Globus pallidus (tissue), 1 donor: Measurements from ENCODE around the gene PTPN1.
A peak's percentile ranks its signal among the peaks of the same experiment; 100 is the strongest.
"Not testable (repeated sequence)": the region's sequence is repeated elsewhere in the genome, so short reads cannot be mapped to it uniquely, and the experiment has no call there.

Source experiments
- DNase-seq: peaks from one replicate; pipeline ENCODE4 v3.0.0-alpha.2; 2015; ENCODE audit warnings: low spot score

PTPN1 gene

GRCh38 chr20:50509923-50510705 is at the start of gene PTPN1:
PTPN1 (plus strand) TSS chr20:50510383; CDS start chr20:50510528, 145 bp downstream.
- DNase-seq = peak; percentile 98

GRCh38 chr20:50460608-50461267 is 49.4 kb upstream of the PTPN1 start:
- DNase-seq = peak; percentile 52

- no peak for DNase-seq
Measured at GRCh38 chr20:50462093-50462690, 48.0 kb upstream of the PTPN1 start.

GRCh38 chr20:50464026-50464724 is 46.0 kb upstream of the PTPN1 start:
- no peak for DNase-seq

- no peak for DNase-seq
Measured at GRCh38 chr20:50464725-50465650, 45.2 kb upstream of the PTPN1 start.

- DNase-seq = no peak
Measured at GRCh38 chr20:50467174-50467573, 43.0 kb upstream of the PTPN1 start.

- DNase-seq = no peak
Measured at GRCh38 chr20:50467718-50468356, 42.3 kb upstream of the PTPN1 start.

GRCh38 chr20:50468378-50468798 is 41.8 kb upstream of the PTPN1 start:
- no peak for DNase-seq

GRCh38 chr20:50469176-50469723 is 40.9 kb upstream of the PTPN1 start:
- no peak for DNase-seq

- no peak for DNase-seq
Measured at GRCh38 chr20:50469796-50470195, 40.4 kb upstream of the PTPN1 start.

GRCh38 chr20:50470264-50470858 is 39.8 kb upstream of the PTPN1 start:
- no peak for DNase-seq

GRCh38 chr20:50471231-50471630 is 39.0 kb upstream of the PTPN1 start:
- no peak for DNase-seq

- no peak for DNase-seq
Measured at GRCh38 chr20:50472693-50473664, 37.2 kb upstream of the PTPN1 start.

- not testable (repeated sequence) for DNase-seq
Measured at GRCh38 chr20:50474356-50474755, 35.8 kb upstream of the PTPN1 start.

- DNase-seq = no peak
Measured at GRCh38 chr20:50475681-50476292, 34.4 kb upstream of the PTPN1 start.

GRCh38 chr20:50477239-50477872 is 32.8 kb upstream of the PTPN1 start:
- no peak for DNase-seq

GRCh38 chr20:50478162-50478990 is 31.8 kb upstream of the PTPN1 start:
- peak; percentile 25 for DNase-seq
